GM18502 (cell line): ENCODE results near the gene CD27.
"Not testable (repeated sequence)": the region's sequence is repeated elsewhere in the genome, so short reads cannot be mapped to it uniquely, and the experiment has no call there.

Source experiments
- ATAC-seq: cut with Tn5 transposase; IDR thresholded peaks from one replicate; pipeline ENCODE4 v1.9.1; 2021; ENCODE audit warnings: mild to moderate bottlenecking; ENCODE audit not compliant: unreplicated experiment, poor library complexity

CD27 gene

DNA sequence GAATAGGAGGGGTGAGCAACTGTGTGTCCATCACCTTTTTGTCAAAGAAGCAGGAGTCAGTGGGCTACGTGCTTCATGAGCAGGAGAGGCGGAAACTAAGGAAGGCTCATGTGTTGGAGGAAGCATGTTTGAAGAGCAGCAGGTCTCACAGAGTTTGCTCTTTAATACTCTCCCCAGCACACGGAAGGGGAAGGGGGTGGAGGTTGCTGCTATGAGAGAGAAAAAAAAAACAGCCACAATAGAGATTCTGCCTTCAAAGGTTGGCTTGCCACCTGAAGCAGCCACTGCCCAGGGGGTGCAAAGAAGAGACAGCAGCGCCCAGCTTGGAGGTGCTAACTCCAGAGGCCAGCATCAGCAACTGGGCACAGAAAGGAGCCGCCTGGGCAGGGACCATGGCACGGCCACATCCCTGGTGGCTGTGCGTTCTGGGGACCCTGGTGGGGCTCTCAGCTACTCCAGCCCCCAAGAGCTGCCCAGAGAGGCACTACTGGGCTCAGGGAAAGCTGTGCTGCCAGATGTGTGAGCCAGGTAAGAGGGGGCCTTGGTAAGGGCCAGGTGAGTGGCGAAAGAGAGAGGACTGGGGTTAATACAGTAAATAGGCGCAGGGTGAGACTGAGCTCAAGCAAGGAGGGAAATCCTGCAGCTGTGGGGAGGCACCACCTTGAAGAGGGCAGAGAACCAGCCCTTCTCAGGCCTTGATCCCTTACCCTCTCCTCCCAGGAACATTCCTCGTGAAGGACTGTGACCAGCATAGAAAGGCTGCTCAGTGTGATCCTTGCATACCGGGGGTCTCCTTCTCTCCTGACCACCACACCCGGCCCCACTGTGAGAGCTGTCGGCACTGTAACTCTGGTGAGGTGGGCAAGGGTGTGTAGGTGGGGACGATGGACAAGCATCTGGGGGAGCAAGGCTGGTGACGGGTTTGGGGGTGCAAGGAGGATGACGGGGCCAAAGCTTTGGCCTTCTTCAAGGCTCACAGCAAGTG, at the start of gene CD27:
CD27 (plus strand) TSS at position 252 of the 985 bp plus-strand sequence; CDS start at position 393, 141 bp downstream.
- no peak for ATAC-seq

DNA sequence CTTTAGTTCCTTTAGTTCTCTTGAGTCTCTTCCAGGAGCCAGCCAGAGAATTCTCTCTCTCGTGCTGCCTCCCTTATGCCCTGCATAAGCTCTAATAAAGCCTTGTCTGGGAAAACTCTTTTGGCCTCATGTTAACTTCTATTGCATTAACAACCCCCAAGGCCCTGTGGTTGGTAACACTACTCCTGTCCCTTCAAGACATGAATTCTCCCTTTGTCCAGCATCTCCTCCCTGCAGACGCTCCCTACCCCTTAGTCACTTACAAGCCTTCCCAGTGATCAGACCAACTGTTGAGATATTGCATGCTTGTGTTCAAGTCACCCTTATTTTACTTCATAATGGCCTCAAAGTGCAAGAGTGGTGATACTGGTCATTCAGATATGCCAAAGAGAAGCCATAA, 48.7 kb upstream of the CD27 start:
- ATAC-seq, result no peak

DNA sequence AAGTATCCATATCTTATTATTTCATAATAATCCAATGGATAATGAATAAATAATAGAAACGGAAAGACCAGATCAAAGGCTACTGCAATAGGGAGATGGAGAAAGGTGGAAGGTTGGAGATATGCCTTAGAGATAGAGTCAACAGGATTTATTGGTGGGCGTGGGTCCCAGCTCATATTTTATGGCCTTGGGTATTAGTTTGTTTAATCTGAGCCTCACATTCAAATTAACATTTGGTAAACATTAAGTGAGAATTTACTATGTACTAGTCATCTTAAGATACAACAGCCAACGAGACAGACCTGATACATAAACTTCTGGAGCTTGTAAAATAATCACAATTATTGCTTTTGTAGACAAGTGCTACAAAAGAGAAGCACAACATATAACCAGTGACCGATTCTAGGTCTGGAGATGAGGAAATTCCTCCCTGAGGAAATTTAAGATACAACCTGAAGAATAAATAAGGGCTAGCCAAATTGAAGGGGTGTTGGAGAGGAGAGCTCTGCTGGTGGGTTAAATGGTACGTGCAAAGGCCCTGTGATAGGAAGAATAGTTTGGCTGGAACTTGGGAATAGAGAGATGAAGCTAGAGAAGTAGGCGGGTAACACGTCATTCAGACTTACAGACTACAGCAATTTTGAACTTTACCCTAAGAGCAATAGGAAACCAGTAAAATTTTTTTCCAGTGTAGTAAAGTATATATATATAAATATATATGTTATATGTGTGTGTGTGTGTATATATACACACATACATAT, 44.7 kb upstream of the CD27 start:
- no peak for ATAC-seq

GRCh38 chr12:6404390-6404789, 40.4 kb upstream of the CD27 start:
- ATAC-seq, result no peak

DNA sequence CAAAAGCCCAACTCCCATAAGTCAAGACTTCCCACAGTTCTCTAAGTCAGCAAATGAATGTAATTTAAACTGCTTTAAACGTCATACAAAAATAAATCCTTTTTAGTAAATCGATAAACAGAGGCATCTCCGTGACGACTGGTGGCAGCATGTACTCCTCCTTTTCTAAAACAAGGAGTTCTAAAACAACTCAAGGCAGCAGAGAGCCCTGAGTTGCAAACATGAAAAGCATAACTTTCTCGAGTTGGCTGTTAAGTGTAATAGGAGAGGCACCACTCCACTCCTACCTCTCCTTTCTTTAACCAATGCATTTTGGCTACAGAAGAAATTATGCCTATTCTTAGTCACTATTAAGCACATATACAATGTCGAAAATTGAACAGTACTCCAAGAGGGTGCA, 38.8 kb upstream of the CD27 start:
- no peak for ATAC-seq

GRCh38 chr12:6407236-6407954, 37.4 kb upstream of the CD27 start:
- ATAC-seq, result no peak

DNA sequence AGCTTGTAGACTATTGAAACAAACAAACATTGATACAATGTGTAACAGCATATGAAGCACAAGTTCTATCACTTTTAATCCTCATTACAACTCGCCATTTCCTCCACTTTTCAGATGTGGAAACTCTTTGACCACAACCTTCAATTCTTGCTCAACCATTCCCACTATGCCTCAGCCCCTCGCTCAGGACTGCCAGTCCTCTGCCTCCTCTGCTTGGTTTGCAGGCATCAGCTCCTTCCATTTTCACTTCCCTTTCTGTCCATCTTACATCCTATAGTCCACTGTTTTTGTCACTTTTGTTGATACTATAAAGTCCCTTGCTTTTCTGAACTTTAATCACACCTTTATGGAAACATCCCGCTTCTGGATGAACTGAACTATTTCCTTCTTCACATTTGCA, 28.2 kb upstream of the CD27 start:
- no peak for ATAC-seq

GRCh38 chr12:6418796-6419195, 26.0 kb upstream of the CD27 start:
- ATAC-seq, result no peak

DNA sequence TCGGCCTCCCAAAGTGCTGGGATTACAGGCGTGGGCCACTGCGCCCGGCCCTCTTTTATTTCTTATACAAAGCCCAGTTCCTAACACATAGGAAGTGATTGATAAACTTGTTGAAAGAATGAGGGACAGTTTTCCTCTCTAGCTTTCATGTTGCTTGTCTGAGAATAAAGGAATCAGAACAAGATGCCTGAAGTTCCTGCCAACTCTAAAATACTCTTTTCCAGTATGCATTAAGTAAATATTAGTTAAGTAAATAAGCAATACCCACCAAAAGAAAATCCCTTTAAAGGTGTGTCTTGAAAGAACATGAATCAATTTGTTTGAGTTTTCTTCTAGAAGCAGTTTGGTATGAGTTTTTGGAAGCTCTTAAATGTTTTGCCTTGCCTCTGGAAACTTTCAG, 24.4 kb upstream of the CD27 start:
- no peak for ATAC-seq

DNA sequence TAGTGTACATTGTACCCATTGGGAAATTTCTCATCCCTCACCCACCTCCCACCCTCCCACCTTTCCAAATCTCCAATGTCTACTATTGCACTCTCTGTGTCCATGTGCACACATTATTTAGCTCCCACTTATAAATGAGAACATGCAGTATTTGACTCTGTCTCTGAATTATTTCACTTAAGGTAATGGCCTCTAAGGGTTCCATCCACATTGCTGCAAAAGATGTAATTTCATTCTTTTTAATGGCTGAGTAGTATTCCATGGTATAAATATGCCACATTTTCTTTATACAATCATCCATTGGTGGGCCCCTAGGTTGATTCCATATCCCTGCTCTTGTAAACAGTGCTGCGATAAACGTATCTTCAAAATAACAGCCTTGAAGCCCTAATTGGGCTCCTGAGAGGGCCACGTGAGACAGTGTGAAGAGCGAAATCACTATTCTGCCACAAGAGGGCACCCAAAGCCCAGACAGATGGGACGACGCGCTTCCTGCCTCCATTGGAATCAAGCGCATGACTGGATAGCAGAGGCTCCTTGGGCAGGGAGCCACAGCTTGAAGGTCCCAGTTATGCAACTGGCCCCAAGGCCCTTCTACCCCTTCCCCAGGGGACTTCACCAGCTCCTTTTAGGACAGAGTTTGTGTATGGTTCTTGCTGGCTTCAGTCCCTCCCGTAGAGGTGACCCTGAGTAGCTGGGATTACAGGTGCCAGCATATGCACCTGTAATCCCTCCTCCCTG, 21.3 kb upstream of the CD27 start:
- peak; percentile 55 for ATAC-seq

DNA sequence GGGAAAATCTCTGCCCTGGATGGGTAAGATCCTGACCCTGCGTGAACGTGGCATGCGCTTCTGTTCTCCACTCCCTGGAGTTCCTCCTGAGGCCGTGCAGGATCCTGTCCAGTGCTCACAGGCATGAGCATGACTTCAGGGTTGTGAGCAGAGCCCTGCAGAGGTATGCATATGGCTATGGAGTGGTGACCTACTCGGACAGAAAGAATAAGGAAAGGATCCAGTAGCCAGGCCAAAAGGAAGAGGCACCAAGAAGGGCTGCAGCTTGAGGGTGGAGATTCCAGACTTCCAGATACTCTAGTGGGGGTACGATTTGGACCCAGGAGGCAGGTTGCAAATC, 20.8 kb upstream of the CD27 start:
- ATAC-seq, result no peak

GRCh38 chr12:6424866-6425265, 19.9 kb upstream of the CD27 start:
- no peak for ATAC-seq

- no peak for ATAC-seq
Observed at GRCh38 chr12:6425590-6426531, 18.9 kb upstream of the CD27 start.

DNA sequence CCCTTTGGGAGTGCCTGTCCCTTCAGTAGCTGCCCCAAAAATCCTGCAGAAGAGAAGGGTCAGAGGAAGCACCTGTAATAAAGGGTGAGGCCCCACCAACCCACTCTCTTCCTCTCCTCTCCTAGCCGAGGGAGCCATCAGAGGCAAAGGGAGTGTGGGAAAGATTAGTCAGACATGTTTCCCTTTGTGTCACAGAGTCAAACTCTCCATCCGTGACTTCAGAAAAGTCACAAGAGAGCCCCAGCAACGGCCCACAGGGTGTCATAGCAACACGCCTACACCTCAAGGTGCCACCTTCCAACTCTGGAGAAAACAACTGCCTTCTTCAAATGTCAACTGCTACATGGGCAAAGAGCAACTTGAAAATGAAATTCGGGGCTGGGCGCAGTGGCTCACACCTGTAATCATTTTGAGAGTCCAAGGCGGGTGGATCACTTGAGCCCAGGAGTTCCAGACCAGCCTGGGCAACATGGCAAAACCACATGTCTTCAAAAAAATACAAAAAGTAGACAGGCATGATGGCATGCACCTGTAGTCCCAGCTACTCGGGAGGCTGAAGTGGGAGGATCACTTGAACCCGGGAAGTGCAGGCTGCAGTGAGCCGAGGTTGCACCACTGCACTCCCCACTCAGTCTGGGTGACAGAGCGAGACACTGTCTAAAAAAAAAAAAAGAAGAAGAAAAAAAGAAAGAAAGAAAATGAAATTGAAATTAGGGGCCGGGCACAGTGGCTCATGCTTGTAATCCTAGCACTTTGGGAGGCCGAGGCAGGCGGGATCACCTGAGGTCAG, 17.7 kb upstream of the CD27 start:
- ATAC-seq, result peak; percentile 59

- ATAC-seq, result not testable (repeated sequence)
Observed at GRCh38 chr12:6427796-6428195, 17.0 kb upstream of the CD27 start.

GRCh38 chr12:6428326-6428725, 16.4 kb upstream of the CD27 start:
- no peak for ATAC-seq

GRCh38 chr12:6430124-6430989, 14.4 kb upstream of the CD27 start:
- ATAC-seq, result no peak
